ENCODE data around the gene SLIT3. TPM values are rescaled to one million over a fixed set of nuclear protein-coding genes. Genes with fewer than 3 reads are reported as not detected.
A peak's percentile ranks its signal among the peaks of the same experiment; 100 is the strongest.

The SLIT3 gene
- total RNA-seq, 1 experiment from 2014 or later, result not detected

DNA sequence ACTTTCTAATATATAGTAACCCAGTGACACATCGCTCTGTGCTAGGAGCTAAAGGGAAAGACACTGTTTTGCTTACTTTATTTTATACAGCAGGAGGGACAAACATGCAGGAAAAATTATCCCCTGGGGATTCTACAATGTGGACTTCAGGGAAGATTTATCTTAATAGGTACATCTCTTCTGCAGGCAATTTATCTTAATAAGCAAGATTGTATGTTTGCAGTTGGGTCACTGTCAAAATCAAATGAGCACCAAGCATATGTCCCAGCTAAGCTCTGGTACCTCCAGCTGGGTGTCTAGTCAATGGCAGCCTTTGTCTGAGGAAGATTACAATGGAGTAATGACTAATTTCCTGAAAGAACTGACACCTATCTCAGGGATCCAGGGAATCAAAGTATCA is 411.9 kb downstream of the SLIT3 start:
- H3K9me2 ChIP-seq (replicated peaks; ENCODE audit: insufficient read depth, low read length), result no peaks in the 10 kb centered on the region
- H3K4me2 ChIP-seq (ENCODE audit: low read depth, low read length, poor library complexity, severe bottlenecking), result no peak overlapping the region
- no peak overlapping the region for H3K4me3 ChIP-seq (ENCODE audit: low read length)
- no peaks in the 10 kb centered on the region for H3K27me3 ChIP-seq (ENCODE audit: low read length)
- no peaks in the 10 kb centered on the region for H3K79me2 ChIP-seq (ENCODE audit: low read length)
- no peak overlapping the region for H3K27ac ChIP-seq (ENCODE audit: low read length)
- H3K4me1 ChIP-seq (ENCODE audit: low read length), result no peaks in the 10 kb centered on the region
- no peaks in the 10 kb centered on the region for H4K20me1 ChIP-seq (ENCODE audit: insufficient read depth, low read depth, low read length)
- no peak for DNase-seq
- H3K9me3 ChIP-seq (ENCODE audit: low read length), result no peaks in the 10 kb centered on the region
- no peak overlapping the region for H3K9ac ChIP-seq (ENCODE audit: low read length)
- no peak overlapping the region for H2AFZ ChIP-seq (ENCODE audit: low read length)
- H3K36me3 ChIP-seq (ENCODE audit: insufficient read depth, low read length), result no peaks in the 10 kb centered on the region

DNA sequence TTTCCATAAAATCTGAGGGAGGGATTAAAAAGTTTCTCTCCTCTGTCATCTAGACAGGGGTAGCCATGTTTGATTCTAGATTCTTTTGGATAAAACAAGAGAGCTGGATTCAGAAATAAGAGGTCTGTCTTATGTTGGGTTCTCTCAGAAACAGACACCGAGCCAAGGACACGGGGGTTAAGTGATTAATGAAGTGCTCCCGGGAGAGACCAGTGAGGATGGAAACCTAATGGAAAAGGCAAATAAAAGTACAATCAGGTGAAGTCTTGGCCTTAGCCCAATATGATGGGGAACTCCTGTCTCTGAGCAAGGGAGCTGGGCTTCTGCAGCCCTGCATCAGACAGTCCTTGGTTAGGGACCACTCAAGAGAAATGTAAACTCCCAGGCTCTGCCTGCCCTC is 413.0 kb downstream of the SLIT3 start:
- Histone ChIP-seq H4K20me1 (ENCODE audit: insufficient read depth, low read depth, low read length) (no peaks in the 10 kb centered on the region), H3K27ac (ENCODE audit: low read length) (no peak overlapping the region), H3K4me3 (ENCODE audit: low read length) (no peak overlapping the region), H3K27me3 (ENCODE audit: low read length) (no peaks in the 10 kb centered on the region), H3K9me2 (replicated peaks; ENCODE audit: insufficient read depth, low read length) (no peaks in the 10 kb centered on the region), H3K9me3 (ENCODE audit: low read length) (no peaks in the 10 kb centered on the region), H2AFZ (ENCODE audit: low read length) (no peak overlapping the region), H3K4me1 (ENCODE audit: low read length) (no peaks in the 10 kb centered on the region), H3K79me2 (ENCODE audit: low read length) (no peaks in the 10 kb centered on the region), H3K36me3 (ENCODE audit: insufficient read depth, low read length) (no peaks in the 10 kb centered on the region), H3K9ac (ENCODE audit: low read length) (no peak overlapping the region), H3K4me2 (ENCODE audit: low read depth, low read length, poor library complexity, severe bottlenecking) (no peak overlapping the region)
- no peak for DNase-seq

DNA sequence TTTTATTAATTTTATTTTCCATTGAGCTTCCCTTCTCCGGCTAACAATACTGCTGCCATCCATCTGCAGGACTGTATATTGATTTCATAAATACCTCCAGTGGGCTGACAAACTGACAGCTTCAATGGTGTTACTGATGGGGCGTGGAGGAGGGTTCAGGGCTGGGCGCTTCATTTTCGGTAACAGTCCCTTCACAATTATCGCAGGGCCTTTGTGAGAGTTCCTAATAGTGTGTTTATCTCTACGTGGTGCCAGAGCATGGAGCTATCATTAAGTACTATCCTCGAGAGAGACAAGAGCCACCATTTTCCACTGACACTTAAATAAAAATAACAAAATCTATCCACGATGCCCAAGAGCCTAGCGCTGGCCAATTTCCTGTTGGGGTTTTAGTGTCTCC is 414.8 kb downstream of the SLIT3 start:
- Histone ChIP-seq H3K36me3 (ENCODE audit: insufficient read depth, low read length) (no peaks in the 10 kb centered on the region), H3K4me3 (ENCODE audit: low read length) (no peak overlapping the region), H3K9ac (ENCODE audit: low read length) (no peak overlapping the region), H3K9me3 (ENCODE audit: low read length) (no peaks in the 10 kb centered on the region), H4K20me1 (ENCODE audit: insufficient read depth, low read depth, low read length) (no peaks in the 10 kb centered on the region), H3K4me2 (ENCODE audit: low read depth, low read length, poor library complexity, severe bottlenecking) (no peak overlapping the region), H3K4me1 (ENCODE audit: low read length) (peaks cover 14% of the 10 kb centered on the region), H3K9me2 (replicated peaks; ENCODE audit: insufficient read depth, low read length) (no peaks in the 10 kb centered on the region), H3K27ac (ENCODE audit: low read length) (no peak overlapping the region), H2AFZ (ENCODE audit: low read length) (no peak overlapping the region), H3K79me2 (ENCODE audit: low read length) (no peaks in the 10 kb centered on the region), H3K27me3 (ENCODE audit: low read length) (no peaks in the 10 kb centered on the region)
- DNase-seq, result no peak

DNA sequence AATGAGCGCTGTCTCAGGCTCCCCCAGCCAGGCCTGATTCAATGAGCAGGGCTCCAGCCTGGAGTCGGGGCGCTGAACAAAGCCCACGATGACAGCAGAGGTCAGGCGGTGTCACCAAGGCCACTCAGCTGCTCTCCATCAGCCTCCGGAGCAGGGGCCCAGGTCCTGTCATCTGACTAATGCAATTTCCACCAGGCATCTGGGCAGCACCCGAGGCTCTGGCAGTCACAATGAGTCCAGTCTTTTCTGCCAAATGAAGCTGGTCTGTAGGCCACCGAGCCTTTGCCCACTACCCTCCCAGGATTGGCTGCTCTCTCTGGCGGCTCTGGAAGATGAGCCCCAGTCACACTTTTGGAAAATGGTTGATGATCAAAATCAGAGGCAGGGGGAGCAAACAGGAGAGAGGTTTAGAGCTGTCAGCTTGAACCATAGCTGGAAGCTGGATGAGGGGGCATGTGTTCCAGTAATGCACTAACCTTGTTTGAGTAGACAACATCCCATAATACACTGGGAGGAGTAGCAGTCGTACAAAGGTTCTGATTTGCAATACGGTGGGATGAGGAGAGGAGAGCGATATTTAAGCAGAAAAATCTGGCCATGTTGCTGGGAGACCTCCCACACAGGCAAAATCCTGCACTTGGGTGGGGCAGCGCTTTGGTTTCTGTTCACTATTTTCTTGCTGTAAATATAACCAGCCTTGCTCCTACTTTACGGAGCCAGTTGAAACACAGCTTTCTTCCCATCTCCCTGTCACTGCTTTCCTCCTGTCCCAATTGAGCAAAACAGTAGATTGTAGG is 415.4 kb downstream of the SLIT3 start:
- Histone ChIP-seq H4K20me1 (ENCODE audit: insufficient read depth, low read depth, low read length) (no peaks in the 10 kb centered on the region), H3K79me2 (ENCODE audit: low read length) (no peaks in the 10 kb centered on the region), H3K9me2 (replicated peaks; ENCODE audit: insufficient read depth, low read length) (no peaks in the 10 kb centered on the region), H3K4me2 (ENCODE audit: low read depth, low read length, poor library complexity, severe bottlenecking) (no peak overlapping the region), H3K27ac (ENCODE audit: low read length) (no peak overlapping the region), H3K9ac (ENCODE audit: low read length) (no peak overlapping the region), H3K9me3 (ENCODE audit: low read length) (no peaks in the 10 kb centered on the region), H3K36me3 (ENCODE audit: insufficient read depth, low read length) (no peaks in the 10 kb centered on the region), H3K27me3 (ENCODE audit: low read length) (no peaks in the 10 kb centered on the region), H3K4me1 (ENCODE audit: low read length) (peaks cover 21% of the 10 kb centered on the region), H3K4me3 (ENCODE audit: low read length) (no peak overlapping the region), H2AFZ (ENCODE audit: low read length) (no peak overlapping the region)
- no peak for DNase-seq

DNA sequence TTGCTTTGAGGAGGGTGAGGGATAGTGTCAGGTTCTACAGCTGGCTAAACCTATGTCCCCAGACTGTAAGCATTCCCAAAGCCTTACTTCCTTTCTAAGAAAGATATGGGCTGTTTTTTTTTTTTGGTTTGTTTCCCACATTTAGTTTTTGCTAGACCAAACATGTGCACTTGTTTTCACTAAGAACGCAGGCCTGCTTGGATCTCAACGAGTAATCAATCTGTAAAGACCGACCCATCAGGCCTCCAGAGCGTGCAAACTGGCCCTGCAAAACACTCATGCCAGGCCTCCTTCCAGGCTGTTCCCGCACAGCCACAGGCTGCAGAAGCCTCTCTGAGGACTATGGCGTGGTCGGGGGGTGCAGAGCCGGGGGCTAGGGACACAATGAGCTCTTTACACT is 416.9 kb downstream of the SLIT3 start:
- no peaks in the 10 kb centered on the region for H3K36me3 ChIP-seq (ENCODE audit: insufficient read depth, low read length)
- H4K20me1 ChIP-seq (ENCODE audit: insufficient read depth, low read depth, low read length), result no peaks in the 10 kb centered on the region
- H3K27ac ChIP-seq (ENCODE audit: low read length), result no peak overlapping the region
- H3K27me3 ChIP-seq (ENCODE audit: low read length), result no peaks in the 10 kb centered on the region
- no peaks in the 10 kb centered on the region for H3K79me2 ChIP-seq (ENCODE audit: low read length)
- no peak overlapping the region for H2AFZ ChIP-seq (ENCODE audit: low read length)
- DNase-seq, result no peak
- no peak overlapping the region for H3K4me2 ChIP-seq (ENCODE audit: low read depth, low read length, poor library complexity, severe bottlenecking)
- no peaks in the 10 kb centered on the region for H3K9me2 ChIP-seq (replicated peaks; ENCODE audit: insufficient read depth, low read length)
- no peak overlapping the region for H3K4me3 ChIP-seq (ENCODE audit: low read length)
- H3K9ac ChIP-seq (ENCODE audit: low read length), result no peak overlapping the region
- H3K4me1 ChIP-seq (ENCODE audit: low read length), result peaks cover 36% of the 10 kb centered on the region
- no peaks in the 10 kb centered on the region for H3K9me3 ChIP-seq (ENCODE audit: low read length)

DNA sequence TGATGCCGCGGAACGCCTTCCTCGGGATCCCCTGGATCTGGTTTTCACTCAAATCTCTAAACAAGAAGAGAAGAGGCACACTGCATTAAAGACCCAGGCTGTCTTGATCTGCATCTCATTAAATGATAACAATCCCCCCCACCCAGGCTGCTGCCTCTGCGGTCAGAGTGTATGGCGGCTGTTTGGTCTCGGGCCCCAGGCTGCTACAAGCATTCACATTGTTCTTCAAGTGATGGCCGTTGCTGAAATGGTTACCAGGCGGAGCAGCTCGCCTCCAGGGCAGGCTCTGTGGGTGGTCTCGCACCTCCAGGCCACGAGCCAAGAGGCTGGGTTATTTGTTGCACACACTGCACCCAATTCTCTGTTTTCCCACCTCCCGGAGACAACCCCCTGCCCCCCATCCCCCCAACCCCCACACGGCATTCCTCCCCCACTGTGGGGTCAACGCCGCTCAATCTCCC is 417.6 kb downstream of the SLIT3 start:
- Histone ChIP-seq H3K4me2 (ENCODE audit: low read depth, low read length, poor library complexity, severe bottlenecking) (no peak overlapping the region), H2AFZ (ENCODE audit: low read length) (no peak overlapping the region), H3K27ac (ENCODE audit: low read length) (no peak overlapping the region), H3K4me1 (ENCODE audit: low read length) (peaks cover 36% of the 10 kb centered on the region), H3K9me2 (replicated peaks; ENCODE audit: insufficient read depth, low read length) (no peaks in the 10 kb centered on the region), H3K9ac (ENCODE audit: low read length) (no peak overlapping the region), H3K36me3 (ENCODE audit: insufficient read depth, low read length) (no peaks in the 10 kb centered on the region), H3K27me3 (ENCODE audit: low read length) (no peaks in the 10 kb centered on the region), H4K20me1 (ENCODE audit: insufficient read depth, low read depth, low read length) (no peaks in the 10 kb centered on the region), H3K79me2 (ENCODE audit: low read length) (no peaks in the 10 kb centered on the region), H3K9me3 (ENCODE audit: low read length) (no peaks in the 10 kb centered on the region), H3K4me3 (ENCODE audit: low read length) (no peak overlapping the region)
- DNase-seq, result no peak

DNA sequence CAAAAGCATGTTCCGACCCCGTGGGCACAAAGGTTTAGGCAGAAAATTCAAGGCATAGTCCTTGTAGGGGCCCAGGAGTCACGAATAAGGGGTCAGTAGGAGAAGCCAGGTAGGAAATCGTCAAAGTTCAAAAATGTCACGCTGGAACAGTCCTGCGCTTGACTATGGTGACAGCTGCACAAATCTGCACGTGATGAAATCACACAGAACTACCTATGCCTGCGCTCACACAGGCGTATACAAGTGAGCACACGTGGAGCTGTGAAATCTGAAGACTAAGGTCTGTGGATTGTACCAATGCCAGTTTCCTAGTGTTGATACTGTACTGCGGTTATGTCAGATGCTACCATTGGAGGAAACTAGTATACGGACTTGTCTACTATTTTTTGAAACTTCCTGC is 418.7 kb downstream of the SLIT3 start:
- H3K4me1 ChIP-seq (ENCODE audit: low read length), result peaks cover 36% of the 10 kb centered on the region
- no peak overlapping the region for H2AFZ ChIP-seq (ENCODE audit: low read length)
- no peaks in the 10 kb centered on the region for H3K79me2 ChIP-seq (ENCODE audit: low read length)
- H3K4me2 ChIP-seq (ENCODE audit: low read depth, low read length, poor library complexity, severe bottlenecking), result peak overlapping the region; percentile 43
- H3K27me3 ChIP-seq (ENCODE audit: low read length), result no peaks in the 10 kb centered on the region
- no peaks in the 10 kb centered on the region for H3K9me3 ChIP-seq (ENCODE audit: low read length)
- no peak overlapping the region for H3K27ac ChIP-seq (ENCODE audit: low read length)
- no peaks in the 10 kb centered on the region for H3K9me2 ChIP-seq (replicated peaks; ENCODE audit: insufficient read depth, low read length)
- no peaks in the 10 kb centered on the region for H3K36me3 ChIP-seq (ENCODE audit: insufficient read depth, low read length)
- H3K9ac ChIP-seq (ENCODE audit: low read length), result no peak overlapping the region
- H3K4me3 ChIP-seq (ENCODE audit: low read length), result no peak overlapping the region
- DNase-seq, result no peak
- no peaks in the 10 kb centered on the region for H4K20me1 ChIP-seq (ENCODE audit: insufficient read depth, low read depth, low read length)

DNA sequence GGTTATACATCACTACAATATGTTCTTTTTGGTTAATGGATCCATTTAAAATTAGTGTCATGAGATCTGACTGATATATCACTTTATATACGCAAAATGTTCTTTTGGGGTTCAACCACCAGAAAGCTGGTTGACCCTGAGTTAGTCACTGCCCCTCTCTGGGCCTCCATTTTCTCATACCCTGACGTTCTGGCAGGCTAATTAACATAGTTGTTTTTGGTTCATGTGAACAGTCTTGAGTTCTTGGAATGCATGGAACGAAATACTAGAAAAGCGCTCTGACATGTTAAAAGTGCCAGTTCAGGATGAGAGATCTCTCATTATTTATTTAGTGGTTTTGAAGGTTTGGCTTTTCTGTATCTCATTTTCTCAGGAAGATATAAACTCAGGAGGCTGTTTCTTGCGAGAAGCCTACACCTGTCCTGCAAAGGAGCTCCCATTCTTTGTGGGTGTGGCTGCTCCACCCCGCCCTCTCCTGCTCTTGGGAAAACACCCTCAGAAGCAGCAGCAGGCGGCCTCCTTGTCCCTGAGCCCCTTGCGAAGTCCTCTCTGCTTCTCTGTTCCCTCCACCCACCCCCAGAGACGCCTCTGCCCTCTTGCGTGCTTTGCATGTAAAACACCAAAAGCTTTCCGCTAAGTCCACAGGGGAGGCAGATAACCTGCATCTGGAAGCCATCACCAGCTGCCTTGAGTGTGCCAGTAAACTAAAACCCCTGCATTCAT is 419.4 kb downstream of the SLIT3 start:
- H3K27me3 ChIP-seq (ENCODE audit: low read length), result no peaks in the 10 kb centered on the region
- H4K20me1 ChIP-seq (ENCODE audit: insufficient read depth, low read depth, low read length), result no peaks in the 10 kb centered on the region
- peaks cover 36% of the 10 kb centered on the region for H3K4me1 ChIP-seq (ENCODE audit: low read length)
- H3K4me2 ChIP-seq (ENCODE audit: low read depth, low read length, poor library complexity, severe bottlenecking), result peak overlapping the region; percentile 43
- H3K4me3 ChIP-seq (ENCODE audit: low read length), result no peak overlapping the region
- H3K9me3 ChIP-seq (ENCODE audit: low read length), result no peaks in the 10 kb centered on the region
- peak; percentile 79 for DNase-seq
- H2AFZ ChIP-seq (ENCODE audit: low read length), result no peak overlapping the region
- H3K79me2 ChIP-seq (ENCODE audit: low read length), result no peaks in the 10 kb centered on the region
- H3K9me2 ChIP-seq (replicated peaks; ENCODE audit: insufficient read depth, low read length), result no peaks in the 10 kb centered on the region
- no peak overlapping the region for H3K27ac ChIP-seq (ENCODE audit: low read length)
- no peak overlapping the region for H3K9ac ChIP-seq (ENCODE audit: low read length)
- H3K36me3 ChIP-seq (ENCODE audit: insufficient read depth, low read length), result no peaks in the 10 kb centered on the region

Data from Karpas-422 (cell line).